GM19395 (cell line): ENCODE results near the gene HCFC1R1.
"Not testable (repeated sequence)": the region's sequence is repeated elsewhere in the genome, so short reads cannot be mapped to it uniquely, and the experiment has no call there.

ENCODE experiments used
- ATAC-seq: cut with Tn5 transposase; IDR thresholded peaks from one replicate; pipeline ENCODE4 v1.9.1; 2021; ENCODE audit warnings: mild to moderate bottlenecking, moderate library complexity; ENCODE audit not compliant: unreplicated experiment

Gene HCFC1R1, protein sequence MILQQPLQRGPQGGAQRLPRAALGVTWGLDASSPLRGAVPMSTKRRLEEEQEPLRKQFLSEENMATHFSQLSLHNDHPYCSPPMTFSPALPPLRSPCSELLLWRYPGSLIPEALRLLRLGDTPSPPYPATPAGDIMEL

DNA sequence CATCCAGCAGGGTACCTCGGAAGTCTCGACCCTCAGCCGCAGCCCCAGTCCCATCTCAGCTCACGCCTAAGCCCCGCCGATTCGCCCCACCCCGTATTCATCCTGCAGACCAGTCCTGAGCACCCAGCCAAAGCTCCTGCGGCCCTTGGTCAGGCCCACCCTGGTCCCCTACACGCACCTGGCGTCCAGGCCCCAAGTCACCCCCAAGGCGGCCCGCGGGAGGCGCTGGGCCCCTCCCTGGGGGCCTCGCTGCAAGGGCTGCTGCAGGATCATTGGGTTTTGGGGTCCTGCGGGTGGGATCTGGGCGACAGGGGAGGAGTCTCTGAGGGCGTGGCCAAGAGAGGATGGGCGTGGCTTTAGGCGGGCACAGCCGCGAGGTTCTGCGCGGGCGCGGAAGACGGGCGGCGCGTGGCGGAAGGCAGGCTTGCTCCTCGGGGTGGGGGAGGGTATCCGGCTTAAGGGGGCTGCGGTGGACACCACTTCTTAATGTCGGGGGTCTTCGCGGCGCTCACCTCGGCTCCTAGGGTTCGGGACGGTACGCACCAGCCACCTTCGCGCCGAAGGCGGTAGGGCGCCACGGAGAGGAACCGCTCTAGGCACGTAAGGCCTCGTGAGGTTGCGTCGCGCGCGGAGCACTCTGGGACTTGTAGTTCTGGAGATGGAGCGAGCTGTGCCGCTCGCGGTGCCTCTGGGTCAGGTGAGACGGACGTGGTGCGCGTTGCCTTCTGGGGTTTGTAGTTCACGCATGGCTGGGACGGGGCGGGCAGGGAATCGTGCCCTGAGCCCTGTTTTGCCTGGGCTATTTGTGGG, at the start of gene HCFC1R1, which contains the start of gene THOC6:
Gene HCFC1R1 (minus strand): TSS at position 274 of the 810 bp plus-strand sequence. CDS start 1 bp downstream, at position 273.
Gene THOC6 (plus strand): TSS at position 367 of the 810 bp plus-strand sequence. CDS start 292 bp downstream, at position 659.
- ATAC-seq = peak; percentile 76

DNA sequence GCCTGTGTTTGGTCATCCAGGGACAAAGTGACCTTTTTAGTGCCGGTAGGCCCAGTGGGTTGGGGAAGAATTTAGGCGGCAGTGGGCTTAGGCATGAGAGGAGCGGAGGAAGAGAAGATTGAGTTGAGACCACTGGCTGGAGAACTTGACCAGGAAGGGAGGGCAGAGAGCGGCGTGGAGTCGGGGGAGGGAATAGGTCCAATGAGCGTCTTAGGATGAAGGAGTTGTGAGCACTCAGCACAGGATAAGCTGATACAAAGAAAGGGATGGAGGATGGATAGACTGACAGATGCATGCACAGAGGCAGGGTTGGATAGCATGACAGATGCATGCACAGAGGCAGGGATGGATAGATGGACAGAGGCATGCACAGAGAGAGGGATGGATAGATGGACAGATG, 49.7 kb upstream of the HCFC1R1 start:
- ATAC-seq = no peak

DNA sequence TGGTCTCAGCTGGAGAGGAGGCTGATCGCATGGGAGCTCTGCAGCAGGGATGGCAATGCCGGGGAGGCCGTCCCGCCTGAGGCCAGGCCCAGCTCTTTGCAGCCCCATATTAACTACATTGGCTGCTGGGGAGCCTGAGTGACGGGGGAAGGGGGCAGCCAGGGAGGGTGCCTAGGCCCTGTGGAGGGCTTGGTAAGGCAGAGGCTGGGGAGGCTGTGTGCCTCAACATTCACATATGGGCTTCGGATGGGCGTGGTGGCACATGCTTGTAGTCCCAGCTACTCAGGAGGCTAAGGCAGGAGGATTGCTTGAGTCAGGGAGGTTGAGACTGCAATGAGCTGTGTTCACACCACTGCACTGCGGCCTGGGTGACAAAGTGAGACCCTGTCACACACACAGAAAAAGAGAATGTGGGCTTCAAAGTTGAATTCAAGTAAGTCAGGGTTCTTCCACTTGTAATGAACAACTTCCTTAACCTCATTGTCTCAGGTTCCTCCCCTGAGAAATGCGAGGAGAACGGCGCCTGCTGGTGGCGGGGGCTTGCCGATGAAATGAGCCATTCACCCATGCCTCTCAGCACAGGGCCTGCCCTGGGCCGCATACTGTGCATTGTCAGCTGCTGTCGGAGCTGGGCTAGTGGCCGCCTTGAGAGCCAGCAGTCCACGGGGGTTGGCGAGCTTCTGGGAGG, 49.0 kb upstream of the HCFC1R1 start:
- not testable (repeated sequence) for ATAC-seq

DNA sequence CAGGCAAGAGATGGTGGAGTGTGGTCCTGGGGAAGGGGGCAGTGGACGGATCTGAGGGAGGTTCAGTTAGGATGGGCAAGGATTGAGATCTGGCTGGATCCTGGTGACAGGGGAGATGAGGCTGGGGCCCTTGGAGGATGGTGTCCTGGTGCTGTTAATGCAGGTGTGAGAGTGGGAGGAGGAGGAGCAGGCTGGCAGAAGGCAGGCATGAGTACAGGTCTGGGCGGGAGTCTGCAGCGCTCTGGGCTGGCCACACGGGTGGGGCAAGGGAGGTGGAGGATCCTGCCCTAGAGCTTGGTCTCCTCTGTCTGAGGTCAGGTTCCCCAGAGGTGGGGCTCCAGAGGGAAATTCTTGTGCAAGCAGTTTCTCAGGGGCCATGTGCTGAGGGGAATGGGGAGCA, 48.4 kb upstream of the HCFC1R1 start:
- ATAC-seq = not testable (repeated sequence)

DNA sequence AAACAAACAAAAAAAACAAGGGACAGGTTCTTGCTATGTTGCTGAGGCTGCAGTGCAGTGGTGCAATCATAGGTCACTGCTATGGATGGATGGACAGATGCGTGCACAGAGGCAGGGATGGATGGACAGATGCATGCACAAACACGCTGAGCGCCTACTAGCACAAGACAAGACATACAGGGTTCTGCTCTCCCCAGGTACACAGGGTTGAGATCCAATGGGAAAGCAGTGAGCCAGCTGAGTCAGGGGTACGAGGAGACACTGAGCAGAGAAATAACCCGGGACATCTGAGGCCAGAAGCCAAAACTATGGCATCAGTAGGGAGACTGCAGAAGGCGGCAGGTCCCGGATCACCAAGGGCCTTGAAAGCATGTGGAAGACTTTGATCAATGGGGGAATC, 47.9 kb upstream of the HCFC1R1 start:
- no peak for ATAC-seq

DNA sequence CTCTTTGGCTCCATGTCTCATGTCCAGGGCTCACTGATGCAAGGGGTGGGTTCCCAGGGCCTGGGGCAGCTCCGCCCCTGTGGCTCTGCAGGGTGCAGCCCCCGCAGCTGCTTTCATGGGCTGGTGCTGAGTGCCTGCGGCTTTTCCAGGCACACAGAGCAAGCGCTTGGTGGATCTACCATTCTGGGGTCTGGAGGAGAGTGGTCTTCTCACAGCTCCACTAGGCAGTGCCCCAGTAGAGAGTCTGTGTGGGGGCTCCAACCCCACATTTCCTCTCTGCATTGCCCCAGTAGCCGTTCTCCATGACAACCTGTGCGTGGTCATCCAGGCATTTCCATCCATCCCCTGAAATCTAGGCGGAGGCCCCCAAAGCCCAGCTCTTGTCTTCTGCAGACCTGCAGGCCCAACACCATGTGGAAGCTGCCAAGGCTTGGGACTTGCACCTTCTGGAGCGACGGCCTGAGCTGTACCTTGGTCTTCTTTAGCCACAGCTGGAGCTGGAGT, 46.9 kb upstream of the HCFC1R1 start:
- no peak for ATAC-seq

DNA sequence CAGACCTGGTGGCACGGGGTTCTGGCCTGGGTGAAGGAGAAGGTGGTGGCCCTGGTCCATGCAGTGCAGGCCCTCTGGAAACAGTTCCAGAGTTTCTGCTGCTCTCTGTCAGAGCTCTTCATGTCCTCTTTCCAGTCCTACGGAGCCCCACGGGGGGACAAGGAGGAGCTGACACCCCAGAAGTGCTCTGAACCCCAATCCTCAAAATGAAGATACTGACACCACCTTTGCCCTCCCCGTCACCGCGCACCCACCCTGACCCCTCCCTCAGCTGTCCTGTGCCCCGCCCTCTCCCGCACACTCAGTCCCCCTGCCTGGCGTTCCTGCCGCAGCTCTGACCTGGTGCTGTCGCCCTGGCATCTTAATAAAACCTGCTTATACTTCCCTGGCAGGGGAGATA, 45.4 kb upstream of the HCFC1R1 start:
- ATAC-seq = not testable (repeated sequence)

DNA sequence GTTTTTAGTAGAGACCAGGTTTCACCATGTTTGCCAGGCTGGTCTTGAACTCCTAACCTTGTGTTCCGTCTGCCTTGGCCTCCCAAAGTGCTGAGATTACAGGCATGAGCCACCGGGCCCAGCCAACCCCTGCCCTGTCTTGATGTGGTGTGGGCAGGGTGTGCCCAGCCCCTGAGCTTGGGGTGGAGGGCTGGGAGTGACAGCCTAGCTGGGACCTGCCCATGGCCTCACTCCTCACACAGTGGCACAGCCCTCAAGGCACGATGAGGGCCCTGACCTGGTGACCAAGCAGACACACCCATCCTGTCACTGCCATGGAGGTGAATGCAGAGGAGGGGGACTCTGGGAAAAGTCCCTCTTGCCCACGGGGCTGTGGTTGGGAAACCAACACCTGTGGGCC, 44.7 kb upstream of the HCFC1R1 start:
- ATAC-seq = no peak

DNA sequence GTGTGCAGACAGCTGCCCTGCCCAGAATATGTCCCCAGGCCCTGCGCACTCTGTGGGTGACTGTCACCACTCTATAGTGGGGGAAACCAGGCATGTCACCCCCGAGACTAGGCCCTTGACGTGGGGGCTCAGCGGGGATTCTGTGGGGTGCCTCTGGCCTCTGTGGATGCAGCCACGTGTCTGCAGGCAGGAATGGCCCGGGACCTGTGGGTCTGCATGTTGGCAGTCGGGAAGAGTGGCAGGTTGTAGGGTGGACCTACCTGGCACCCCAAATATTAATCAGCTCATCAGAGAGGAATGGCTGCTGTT, 42.7 kb upstream of the HCFC1R1 start:
- ATAC-seq = no peak

DNA sequence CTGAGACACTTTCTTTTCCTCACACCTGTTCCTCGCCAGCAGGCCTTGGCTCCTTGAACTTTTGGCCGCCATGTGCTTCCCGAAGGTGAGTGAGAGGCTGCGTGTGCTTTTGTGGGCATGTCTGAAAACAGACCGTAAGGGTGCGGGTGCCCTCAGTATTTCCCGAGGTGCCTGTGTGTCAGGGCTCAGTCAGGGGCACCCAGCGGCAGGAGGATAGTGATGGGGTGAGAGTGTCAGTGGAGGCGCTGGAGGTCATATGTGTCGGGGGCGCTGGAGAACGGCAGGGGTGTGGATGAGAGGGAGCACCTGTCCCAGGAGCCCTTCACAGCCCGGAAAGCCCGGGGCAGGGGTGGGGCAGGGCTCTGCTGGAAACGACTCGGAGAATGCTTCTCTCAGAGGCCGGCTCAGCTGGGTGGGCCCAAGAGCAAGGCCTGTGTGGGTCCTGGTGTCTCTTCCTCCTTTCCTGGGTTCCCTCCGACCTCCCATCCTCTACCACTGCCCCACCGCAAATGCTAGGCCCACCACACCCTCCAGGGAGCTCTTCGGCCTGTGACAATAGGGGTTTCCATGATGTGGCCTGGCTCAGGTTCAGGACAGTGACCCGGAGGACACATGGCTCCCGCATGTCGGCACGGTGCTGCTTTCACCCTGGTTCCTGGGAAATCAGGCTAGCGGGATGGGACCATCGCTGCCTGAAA, 42.1 kb upstream of the HCFC1R1 start:
- ATAC-seq = no peak

DNA sequence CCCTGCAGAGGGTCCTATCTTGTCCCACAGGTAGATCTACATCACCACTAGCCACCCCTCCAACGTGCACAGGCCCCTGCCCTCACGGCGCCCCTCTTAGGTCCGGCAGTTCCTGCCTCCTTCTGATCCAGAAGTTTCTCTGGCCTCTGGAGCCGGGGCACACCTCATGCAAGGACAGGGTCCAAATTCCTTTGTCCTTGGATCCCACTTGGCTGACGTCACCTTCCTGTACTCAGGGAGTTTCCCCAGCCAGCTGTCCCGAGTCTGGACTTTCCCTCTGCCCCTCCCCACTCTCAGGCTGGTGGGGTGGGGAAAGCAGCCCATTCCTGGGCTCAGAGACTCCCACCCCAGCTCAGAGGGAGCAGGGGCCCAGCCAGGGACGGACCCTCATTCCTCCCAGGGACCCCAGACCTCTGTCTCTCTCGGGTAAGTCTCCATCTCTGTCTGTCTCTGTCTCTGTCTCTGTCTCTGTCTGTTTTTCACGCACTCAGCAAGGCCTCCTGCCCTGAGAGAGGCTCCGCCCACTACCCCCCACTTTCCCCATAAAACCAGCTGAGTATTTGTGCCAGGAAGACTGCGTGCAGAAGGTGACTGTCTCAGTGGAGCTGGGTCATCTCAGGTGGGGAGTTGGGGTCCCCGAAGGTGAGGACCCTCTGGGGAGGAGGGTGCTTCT, 41.5 kb upstream of the HCFC1R1 start, which contains the start of gene IL32:
Gene IL32 (plus strand): TSS at position 572 of the 673 bp plus-strand sequence. CDS start 172 bp downstream, outside the sequence.
- ATAC-seq = no peak

DNA sequence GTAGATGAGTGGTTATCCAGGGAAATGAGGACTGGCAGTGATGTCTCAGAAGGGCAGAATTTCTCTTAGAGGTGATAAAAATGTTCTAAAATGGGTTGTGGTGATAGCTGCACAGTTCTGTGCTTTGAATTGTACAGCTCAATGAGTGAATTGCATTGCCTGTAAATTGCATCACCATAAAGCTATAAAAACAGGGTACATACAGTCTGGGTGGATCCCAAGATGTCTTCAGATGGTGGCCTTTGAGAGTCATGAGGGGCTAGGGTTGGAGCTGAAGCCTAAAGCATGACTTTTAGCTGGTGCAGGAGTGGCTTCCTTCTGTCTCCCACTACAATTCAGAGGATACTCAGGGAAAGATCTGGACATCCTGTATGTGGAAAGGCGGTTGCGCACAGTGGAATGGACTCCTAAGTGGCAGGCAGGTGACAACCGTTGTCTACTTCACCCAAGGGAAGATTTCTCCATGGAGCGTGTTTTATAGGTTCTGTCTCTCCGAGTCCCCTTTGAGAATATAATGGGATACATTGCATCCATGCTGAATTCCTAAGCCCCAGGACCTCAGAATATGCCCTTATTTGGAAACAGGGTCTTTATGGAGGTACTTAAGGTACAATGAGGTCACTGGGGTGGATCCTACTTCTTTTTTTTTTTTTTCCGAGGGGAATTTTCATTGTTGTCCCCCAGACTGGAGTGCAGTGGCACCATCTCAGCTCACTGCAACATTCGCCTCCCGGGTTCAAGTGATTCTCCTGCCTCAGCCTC, 40.1 kb upstream of the HCFC1R1 start:
- ATAC-seq = no peak

DNA sequence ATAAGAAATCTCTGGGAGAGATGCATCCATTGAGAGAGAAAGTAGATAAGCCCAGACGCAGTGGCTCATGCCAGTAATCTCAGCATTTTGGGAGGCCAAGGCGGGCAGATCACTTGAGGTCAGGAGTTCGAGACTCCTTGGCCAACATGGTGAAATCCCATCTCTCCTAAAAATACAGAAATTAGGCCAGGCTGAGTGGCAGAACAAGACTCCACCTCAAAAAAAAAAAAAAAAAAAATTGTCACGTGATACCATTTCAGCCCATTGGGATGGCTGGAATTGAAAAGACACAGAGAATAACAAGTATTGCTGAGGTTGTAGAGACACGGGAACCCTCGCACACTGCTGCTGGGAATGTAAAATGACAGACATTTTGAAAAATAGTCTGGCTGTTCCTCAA, 38.8 kb upstream of the HCFC1R1 start:
- ATAC-seq = no peak

DNA sequence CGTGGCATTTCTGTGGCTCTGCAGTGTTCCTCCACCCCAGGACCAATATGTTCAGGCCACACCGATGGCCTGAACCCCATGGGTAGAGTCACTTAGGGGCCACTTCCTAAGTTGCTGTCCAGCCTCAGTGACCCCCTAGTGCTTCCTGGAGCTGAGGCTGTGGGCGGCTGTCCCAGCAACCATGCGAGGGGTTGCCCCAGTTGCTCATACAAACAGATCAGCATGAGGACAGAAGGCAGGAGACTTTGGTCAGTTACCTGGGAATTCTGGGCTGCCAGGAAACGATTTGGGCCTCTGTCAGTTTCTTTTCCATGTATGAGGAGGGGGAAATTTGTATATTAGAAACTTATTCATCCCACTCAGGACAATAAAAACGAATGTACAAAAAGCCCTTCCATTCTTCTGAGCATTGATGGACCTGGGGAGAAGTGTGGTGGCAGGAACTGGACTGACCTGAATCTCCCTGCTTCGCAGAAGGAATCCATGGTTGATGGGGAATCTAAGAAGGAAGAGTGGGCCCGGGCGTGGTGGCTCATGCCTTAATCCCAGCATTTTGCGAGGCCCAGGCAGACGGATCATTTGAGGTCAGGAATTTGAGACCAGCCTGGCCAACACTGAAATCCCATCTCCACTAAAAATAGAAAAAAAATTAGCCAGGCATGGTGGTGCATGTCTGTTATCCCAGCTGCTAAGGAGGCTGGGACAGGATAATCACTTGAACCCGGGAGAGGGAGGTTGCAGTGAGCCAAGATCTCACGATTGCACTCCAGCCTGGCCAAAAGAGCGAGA, 36.8 kb upstream of the HCFC1R1 start:
- no peak for ATAC-seq

DNA sequence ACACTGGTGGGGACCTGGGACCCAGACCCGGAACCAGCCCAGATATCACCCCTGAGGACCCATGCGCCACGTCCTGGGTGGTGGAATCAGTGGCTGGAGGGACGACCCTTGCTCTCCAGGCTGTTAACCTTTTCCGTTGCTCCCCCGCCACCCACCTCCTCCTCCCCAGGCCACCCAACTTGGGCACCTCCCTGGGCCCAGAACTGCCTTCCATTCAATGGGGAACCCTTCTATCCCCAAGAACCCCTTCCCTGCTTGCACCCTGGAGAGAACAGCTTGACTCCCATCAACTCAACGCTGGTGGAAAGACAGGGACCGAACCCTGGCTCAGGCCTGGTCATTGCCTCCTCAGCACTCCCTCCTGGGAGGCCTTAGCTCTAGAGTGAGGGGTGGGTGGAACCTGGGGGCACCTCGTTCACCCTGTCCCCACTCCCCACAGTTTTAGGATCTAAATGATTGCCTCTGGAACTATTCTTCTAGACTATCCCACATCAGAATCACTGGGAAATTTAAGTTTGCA, 36.0 kb upstream of the HCFC1R1 start:
- ATAC-seq = no peak

DNA sequence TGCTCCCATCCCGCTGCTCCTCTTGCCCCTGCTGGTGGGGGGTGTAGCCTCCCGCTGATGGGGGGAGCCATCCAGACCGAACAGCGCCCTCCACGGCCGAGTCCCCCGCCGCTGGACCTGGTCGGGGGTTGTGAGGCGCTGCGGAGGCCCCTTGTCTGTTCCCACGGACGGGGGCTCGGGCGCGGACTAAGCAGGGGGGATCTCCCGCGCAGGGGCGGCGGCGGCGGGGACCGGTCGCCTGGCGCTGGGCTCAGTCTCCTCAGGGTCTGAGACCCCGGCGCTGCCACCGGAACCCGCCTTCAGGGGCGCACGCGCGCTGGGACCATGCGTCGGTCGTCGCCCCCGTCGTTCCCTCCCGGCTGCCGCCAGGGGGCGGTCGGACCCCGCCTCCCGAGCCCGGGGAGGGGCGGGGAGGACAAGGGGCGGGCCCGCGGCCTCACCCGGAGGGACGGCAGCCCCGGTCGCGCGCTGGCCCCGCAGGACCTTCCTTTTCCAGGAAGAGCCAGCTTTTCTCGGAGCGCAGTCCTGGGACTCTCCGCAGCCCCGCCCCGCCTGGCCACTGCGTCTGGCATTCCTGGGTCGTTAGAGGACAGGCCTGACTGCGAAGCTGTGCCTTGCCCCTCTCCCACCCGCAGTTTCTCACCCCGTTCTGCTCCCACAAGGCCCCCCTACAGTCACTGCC, 35.4 kb upstream of the HCFC1R1 start:
- ATAC-seq = peak; percentile 82

DNA sequence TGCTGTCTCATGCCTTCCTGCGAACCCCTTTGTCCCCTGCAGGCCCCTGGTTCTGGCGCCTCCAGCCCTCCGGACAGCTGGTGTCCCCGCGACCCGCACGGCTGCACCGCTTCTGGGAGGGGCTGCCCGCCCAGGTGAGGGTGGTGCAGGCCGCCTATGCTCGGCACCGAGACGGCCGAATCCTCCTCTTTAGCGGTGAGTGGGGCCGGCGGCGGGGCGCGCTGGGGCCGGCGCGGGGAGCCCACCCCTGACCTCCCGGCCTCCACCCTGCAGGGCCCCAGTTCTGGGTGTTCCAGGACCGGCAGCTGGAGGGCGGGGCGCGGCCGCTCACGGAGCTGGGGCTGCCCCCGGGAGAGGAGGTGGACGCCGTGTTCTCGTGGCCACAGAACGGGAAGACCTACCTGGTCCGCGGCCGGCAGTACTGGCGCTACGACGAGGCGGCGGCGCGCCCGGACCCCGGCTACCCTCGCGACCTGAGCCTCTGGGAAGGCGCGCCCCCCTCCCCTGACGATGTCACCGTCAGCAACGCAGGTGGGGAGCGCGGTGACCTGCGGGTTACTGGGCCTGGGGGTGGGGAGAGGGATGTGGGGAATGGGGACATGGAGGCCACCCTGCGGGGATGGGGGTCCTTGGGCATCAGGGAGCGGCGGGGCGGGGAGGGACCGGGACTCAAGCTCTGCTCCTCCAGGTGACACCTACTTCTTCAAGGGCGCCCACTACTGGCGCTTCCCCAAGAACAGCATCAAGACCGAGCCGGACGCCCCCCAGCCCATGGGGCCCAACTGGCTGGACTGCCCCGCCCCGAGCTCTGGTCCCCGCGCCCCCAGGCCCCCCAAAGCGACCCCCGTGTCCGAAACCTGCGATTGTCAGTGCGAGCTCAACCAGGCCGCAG, 34.6 kb upstream of the HCFC1R1 start:
- ATAC-seq = no peak
